ENCODE measurements around the gene SH2D1B.

SH2D1B gene

DNA sequence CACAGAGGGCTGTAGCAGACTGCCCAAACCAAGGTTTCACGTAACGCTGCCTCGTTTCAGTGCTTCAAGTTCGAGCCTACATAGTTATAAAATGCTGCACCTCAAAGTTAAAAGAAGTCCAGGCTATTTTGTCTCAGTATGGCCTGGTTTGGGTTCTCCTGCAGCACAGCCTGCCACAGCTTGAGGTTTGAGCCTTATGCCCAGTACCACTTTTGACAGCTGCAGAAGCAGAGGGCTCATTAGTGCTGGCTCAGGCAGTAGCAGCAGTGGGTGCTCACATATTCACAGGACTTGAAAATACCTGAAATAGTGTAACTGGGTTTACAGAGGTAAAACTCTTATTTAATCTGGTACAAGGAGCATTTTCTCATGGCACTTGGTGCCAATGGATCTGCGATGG, 50.6 kb downstream of the SH2D1B start:
- no peak for DNase-seq

DNA sequence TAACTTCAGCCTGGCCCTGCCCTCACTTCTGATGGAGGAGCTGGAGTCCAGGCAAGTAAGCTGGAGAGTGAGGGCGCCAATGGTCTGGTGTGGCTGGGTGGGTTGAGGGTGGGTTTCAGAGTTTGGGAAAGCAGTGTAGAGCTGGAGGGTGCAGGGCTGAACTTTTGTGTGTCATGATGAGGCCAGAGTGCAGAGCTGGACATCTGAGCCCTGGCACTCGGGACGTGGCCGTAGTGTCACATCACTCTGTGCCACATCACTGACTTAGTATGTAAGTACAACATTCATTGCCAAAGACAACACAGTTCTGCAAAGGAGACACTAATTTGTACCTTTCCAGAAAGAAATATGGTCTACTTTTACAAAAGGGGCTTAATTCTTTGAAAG, 51.1 kb downstream of the SH2D1B start:
- DNase-seq, result no peak

DNA sequence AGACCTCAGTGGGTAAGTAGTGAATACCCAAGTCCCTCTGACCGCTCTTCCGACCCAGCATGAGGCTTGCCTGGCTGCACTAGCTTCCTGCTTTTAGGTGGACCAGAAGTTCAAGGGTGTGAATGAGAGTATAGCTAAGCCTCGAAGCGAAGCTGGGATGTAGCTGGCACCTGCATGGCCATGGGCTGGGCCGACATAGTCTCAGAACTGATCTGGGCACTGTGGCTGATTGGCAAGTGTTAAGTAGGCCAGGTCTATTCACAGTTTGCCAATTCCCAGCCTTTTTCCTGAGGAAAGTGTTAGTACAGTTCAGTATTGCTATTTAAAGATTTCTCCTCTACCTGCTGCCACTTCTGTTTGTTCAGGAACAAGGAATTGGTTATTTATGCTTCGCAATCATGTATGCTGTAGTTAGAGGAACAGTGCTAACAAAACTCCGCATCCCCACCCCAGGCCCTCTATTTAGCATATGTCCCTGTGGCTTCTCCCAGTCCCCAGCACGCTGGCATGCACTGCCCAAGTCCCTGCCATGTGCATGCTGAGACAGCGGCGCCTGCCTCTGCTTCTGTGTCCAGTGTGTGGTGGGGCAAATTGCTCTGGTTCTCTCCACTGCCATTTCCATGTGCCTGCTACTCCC, 51.6 kb downstream of the SH2D1B start:
- DNase-seq, result no peak

DNA sequence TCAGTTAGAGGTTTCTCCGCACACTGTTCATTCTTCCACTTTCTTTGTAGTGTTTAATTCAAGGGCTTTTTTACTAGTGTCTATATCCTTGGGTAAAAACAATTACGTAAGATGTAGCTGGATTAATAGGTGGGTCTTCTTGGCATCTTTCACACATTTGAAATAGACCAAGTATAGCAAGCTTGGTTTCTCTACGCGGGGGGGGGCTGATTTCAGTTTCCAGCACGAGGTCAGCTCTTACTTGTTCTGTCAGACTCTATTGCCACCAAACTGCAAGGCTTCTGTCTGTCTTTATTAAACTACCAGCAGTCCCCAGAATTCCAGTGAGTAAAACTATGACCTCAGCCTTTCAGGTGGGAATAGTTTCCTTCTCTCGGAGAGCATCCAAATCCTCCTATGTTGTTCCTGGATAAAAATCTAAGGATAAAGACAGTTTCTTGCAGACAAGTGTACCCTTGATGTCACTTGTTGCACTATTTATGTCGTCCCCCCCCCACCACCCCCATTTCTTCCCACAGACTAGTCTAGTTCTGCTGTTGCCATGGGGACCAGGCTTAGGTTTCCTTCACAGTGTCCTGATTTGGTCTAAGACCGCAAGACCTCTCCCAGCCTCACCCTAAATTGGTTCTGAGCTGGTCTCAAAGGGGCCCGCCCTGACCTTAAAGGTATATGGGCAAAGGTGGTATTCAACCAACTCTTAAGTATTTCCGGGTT, 52.3 kb downstream of the SH2D1B start:
- no peak for DNase-seq

DNA sequence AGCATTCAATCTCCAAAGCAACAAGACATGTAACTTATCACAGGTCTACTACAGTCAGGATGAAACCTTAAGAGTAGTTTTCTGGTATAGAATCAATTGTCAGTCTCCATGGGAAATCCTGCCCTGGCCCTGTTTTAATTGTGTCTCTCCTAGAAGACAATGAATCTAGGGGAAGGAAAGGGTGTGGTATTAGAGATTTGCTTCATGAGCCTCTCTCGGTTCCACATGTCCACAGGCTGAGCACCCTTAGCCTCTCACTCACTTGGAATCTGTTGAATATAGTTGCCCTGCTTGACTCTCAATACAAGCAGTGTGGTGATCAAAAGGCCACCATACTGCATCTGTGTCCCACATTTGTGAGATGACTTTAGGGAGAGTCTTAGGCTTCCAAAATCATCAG, 53.0 kb downstream of the SH2D1B start:
- no peak for DNase-seq

DNA sequence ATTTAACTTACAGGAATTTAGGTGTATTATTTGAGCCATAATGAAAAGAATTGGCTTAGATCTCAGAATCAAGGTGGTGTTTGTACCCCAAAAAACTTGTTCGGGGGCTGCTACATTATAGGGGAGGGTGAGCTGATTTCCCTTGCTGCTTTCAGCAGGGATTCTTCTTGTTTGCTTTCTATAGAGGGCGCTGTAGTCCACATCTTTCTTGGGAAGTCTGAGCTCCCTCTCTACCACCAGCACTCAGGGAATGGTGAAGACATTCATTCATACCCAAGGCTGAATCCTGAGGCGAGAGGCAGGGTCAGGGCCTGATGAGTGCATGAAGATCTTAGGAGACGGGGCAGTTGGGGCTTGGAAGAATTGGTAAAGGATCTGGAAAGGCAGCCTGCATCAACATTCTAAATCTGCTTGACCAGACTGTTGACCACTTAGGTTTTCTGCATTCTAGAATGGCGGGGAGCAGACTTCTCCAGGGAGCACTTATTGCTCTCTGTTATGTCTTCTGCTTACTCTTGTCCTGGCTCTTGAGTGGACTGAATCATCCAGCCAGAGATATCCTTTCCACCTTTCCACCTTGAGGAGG, 54.2 kb downstream of the SH2D1B start:
- peak; percentile 24 to 27 for DNase-seq

DNA sequence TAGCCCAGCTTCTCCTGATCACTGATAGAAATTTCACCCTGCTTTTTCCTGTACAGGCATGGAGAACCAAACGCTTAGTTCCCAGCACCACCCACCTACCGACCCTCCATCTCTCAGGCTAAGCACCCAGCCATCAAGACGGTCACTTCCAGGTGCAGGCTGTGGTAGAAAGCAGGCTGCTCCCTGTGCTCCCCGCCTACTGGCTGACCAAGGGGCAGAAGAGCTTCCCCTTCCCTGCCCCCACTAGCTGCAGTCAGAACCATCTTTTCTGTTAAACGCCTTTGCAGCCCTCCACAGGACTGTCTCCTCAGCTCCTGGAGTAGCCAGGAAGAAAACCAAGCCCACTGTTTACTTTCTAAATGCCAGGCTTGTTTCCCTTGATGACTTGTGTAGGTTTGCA, 58.2 kb downstream of the SH2D1B start:
- peak; percentile 13 to 24 for DNase-seq

DNA sequence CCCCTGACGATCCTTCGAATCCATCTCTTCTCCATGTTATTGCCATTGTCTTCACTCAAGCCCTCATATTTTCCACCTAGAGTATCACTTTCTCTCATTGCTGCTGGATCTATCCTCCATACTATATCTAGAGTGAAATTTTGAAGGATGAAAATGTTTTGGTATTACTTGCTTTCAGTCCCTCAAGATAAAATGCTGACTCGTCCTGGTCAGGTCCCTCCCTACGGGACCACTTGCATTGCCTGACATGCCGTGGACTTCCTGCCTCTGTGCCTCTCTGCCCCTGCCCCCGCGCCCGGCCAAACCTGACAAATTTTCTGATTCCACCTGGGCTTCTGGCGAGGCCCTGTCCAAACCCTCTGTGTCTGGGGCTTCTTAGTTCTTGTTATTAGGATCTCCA, 58.9 kb downstream of the SH2D1B start:
- no peak for DNase-seq

DNA sequence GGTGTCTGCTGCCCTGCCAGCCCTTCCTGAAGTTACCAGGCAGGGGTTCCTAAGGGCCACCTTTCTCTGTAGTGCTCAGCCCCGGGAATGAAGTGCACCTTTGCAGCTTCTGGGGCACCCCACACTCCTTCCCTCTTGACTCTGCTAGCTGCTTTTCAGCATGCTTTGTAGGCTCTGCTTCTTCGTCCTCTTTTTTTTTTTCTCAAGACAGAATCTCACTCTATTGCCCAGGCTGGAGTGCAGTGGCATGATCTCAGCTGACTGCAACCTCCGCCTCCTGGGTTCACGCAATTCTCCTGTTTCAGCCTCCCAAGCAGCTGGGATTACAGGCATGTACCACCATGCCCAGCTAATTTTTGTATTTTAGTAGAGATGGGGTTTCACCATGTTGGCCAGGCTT, 60.1 kb downstream of the SH2D1B start:
- peak; percentile 58 to 66 for DNase-seq

DNA sequence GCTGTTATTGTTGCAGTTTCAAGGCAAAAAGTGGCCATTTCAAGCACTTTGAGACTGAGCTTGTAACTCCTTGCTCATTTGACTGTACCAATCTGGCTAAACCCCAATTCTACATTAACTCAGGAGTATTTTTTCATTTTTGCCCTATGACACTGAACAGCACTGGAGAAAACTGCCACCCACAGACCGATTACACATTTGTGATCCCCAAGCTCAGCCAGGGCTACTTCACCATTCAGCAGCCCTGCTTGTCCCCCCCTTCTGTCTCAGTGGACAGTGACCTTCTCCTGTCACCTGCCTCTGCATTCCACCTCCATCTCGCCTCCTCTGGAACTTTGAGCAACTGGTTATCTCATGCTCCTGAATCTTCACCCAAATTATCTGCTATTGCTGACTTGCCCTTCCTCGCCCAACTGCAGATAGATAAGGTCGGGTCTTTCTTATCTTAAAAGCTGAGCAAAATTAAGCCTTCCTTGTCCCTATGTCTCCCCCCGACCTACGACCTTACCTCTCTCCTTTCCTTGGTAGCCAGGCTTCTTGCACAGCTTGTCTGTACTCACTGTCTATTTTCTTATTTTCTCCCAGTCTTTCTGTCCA, 60.6 kb downstream of the SH2D1B start:
- peak; percentile 34 to 58 for DNase-seq

DNA sequence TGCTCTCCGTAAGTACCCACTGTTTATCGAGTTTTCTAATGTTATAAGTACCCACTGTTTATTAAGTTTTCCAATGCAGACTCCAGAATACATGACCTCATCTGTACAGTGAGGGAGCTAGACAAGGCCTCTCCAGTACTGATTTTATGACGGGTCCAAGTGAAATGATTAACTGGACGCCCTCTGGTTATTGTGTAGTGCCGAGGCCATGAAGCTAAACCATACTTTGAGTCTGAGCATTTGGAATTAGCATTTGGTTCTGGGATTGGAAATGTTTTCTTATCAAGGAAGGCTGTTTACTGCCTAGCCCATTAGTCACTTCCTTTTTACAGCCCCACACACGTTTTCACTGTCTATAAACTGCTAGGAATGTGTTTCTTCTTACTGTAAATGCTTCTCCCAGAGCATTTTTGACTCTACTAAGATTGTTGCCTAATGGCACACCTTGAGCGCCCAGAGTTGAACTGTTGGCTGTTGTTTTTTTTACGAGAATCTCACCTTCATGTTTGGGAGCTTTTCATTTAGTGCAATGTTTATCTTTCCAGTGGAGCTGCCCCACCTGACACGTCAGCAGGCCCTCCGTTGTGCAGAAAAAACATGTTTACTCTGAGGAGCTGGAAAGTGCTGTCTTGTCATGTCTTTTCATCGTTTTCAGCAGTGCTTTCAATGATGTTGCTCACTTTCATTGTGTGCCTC, 62.2 kb downstream of the SH2D1B start:
- DNase-seq, result no peak

DNA sequence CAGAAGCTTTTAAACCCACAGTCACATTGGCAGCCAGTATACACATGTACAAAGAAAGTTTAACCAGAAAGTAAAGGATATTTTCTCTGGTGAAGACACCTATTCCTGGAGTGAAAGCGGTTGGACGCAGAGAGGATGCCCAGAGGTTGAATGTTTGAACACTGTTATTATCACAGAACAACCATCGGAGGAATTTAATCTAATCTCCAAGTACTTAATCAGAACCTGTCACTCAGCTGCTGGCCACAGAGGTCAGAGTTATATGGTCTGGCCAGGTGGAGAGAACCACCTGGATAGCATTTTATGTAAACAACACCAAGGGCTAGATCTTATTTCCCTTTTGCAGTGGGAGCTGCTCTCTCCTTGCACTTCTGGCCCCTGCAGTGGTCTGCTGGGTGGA, 64.7 kb downstream of the SH2D1B start:
- DNase-seq, result no peak

Data from inflammatory macrophage (primary cell).